Dermis microvascular lymphatic vessel endothelial cell (primary cell): ENCODE measurements around the gene FGFBP1. TPM values are rescaled to one million over a fixed set of nuclear protein-coding genes. Genes with fewer than 3 reads are reported as not detected.

Experiments used
- DNase-seq, 2 donors: peaks; one replicate each; pipeline versions ENCODE4 v3.0.0 to v3.0.0-alpha.2; 2010; ENCODE audit warnings: low read depth in 2 of 2
- total RNA-seq: library from RNA; depleted of rRNA; stranded (reverse); fragments of >200 nt; gene quantifications from 2 replicates; pipeline ENCODE4 v1.2.1, GENCODE V29; 2014

The FGFBP1 gene
- total RNA-seq, 1 donor from 2014 or later: not detected

GRCh38 chr4:15912961-15913630 lies 25.4 kb downstream of the FGFBP1 start:
- no peak for DNase-seq

GRCh38 chr4:15912236-15912635 lies 26.3 kb downstream of the FGFBP1 start:
- DNase-seq: no peak

- no peak for DNase-seq
These were observed 28.2 kb downstream of the FGFBP1 start for GRCh38 chr4:15910155-15910940.

- DNase-seq: no peak
These were observed 31.1 kb downstream of the FGFBP1 start for GRCh38 chr4:15907430-15907829.

- DNase-seq: peak; percentile 20 to 36
These were observed 32.5 kb downstream of the FGFBP1 start for GRCh38 chr4:15906020-15906443.

GRCh38 chr4:15902746-15903145 lies 35.8 kb downstream of the FGFBP1 start:
- DNase-seq: no peak

GRCh38 chr4:15901998-15902397 lies 36.5 kb downstream of the FGFBP1 start:
- DNase-seq: no peak

GRCh38 chr4:15901007-15901406 lies 37.5 kb downstream of the FGFBP1 start:
- DNase-seq: no peak

GRCh38 chr4:15899511-15899910 lies 39.0 kb downstream of the FGFBP1 start:
- no peak for DNase-seq

GRCh38 chr4:15898902-15899301 lies 39.6 kb downstream of the FGFBP1 start:
- DNase-seq: no peak

- DNase-seq: no peak
These were observed 41.0 kb downstream of the FGFBP1 start for GRCh38 chr4:15897577-15897976.

GRCh38 chr4:15894921-15895916 lies 43.3 kb downstream of the FGFBP1 start:
- DNase-seq: no peak

GRCh38 chr4:15894393-15894792 lies 44.1 kb downstream of the FGFBP1 start:
- DNase-seq: no peak

- peak in 1 of 2 donors; percentile 17 for DNase-seq
These were observed 44.6 kb downstream of the FGFBP1 start for GRCh38 chr4:15893962-15894361.

- no peak for DNase-seq
These were observed 47.2 kb downstream of the FGFBP1 start for GRCh38 chr4:15891312-15891711.

- no peak for DNase-seq
These were observed 48.2 kb downstream of the FGFBP1 start for GRCh38 chr4:15890246-15890829.

GRCh38 chr4:15888515-15888914 lies 50.0 kb downstream of the FGFBP1 start:
- DNase-seq: no peak
